IMR-90 (cell line): Measurements from ENCODE around the gene CRIP1. TPM values are rescaled to one million over a fixed set of nuclear protein-coding genes. Genes with fewer than 3 reads are reported as not detected.
A peak's percentile ranks its signal among the peaks of the same experiment; 100 is the strongest.

Experiments used
- ATAC-seq: fragments of 200-7000 bp; cut with Tn5 transposase; 2 replicates; pipeline ENCODE4 v1.9.1; 2020; ENCODE audit warnings: low read depth, mild to moderate bottlenecking, moderate library complexity
- BruUV-seq: library from RNA; stranded (reverse); fragments of 400-500 nt; replicated peaks from 2 replicates; lab custom pipeline; 2021; lab: Mats Ljungman, UMichigan
- CTCF ChIA-PET: fragments of 300-600 bp; formaldehyde crosslinking; extraction: SDS; loops from one replicate; lab custom pipeline; 2021; ENCODE audit warnings: antibody characterized with exemption; lab: Yijun Ruan, JAX
- POLR2A ChIA-PET: fragments of 300-600 bp; sonication (Branson Sonifier 250); formaldehyde crosslinking; loops from one replicate; lab custom pipeline; 2022; ENCODE audit warnings: antibody characterized with exemption; ENCODE audit not compliant: unreplicated experiment; lab: Charles Lee
- DNase-seq: peaks from one replicate; pipeline ENCODE4 v3.0.0; 2013
- H2AFZ ChIP-seq: replicated peaks from 2 replicates; pipeline ENCODE3; 2013; ENCODE audit warnings: low read length, mild to moderate bottlenecking; ENCODE audit not compliant: poor library complexity
- H2AK5ac ChIP-seq: 2 replicates; pipeline ENCODE4 v1.6.1; 2013; ENCODE audit warnings: low read depth, low read length, inconsistent platforms
- H2AK9ac ChIP-seq: replicated peaks from 2 replicates; pipeline ENCODE3; 2013; ENCODE audit warnings: mild to moderate bottlenecking, low read depth, low read length, moderate library complexity; ENCODE audit not compliant: poor library complexity
- H2BK120ac ChIP-seq: 2 replicates; pipeline ENCODE4 v1.6.1; 2013; ENCODE audit warnings: low read depth, low read length, inconsistent platforms
- H2BK15ac ChIP-seq: 3 replicates; pipeline ENCODE4 v1.6.1; 2013; ENCODE audit warnings: low read depth, low read length, inconsistent platforms
- H2BK20ac ChIP-seq: 2 replicates; pipeline ENCODE4 v1.6.1; 2013; ENCODE audit warnings: low read depth, mild to moderate bottlenecking, inconsistent platforms, low read length, moderate library complexity
- H2BK5ac ChIP-seq: 2 replicates; pipeline ENCODE4 v1.6.1; 2013; ENCODE audit warnings: mild to moderate bottlenecking, low read depth, low read length, inconsistent platforms; ENCODE audit not compliant: poor library complexity, severe bottlenecking
- H3K14ac ChIP-seq: replicated peaks from 2 replicates; pipeline ENCODE4 v1.6.1; 2013; ENCODE audit warnings: low read depth, low read length, inconsistent platforms
- H3K18ac ChIP-seq: 2 replicates; pipeline ENCODE4 v1.6.1; 2013; ENCODE audit warnings: low read depth, low read length, control low read depth
- H3K23ac ChIP-seq: 2 replicates; pipeline ENCODE4 v1.6.1; 2013; ENCODE audit warnings: low read depth, low read length, inconsistent platforms
- H3K27ac ChIP-seq: 2 replicates; pipeline ENCODE4 v1.5.1; 2013; ENCODE audit warnings: mild to moderate bottlenecking, control low read depth, low read length; ENCODE audit not compliant: insufficient read depth
- H3K27me3 ChIP-seq: 2 replicates; pipeline ENCODE4 v1.6.1; 2013; ENCODE audit warnings: low read length; ENCODE audit not compliant: control insufficient read depth, insufficient read depth
- H3K36me3 ChIP-seq: 2 replicates; pipeline ENCODE4 v1.6.1; 2013; ENCODE audit warnings: low read length, mixed read lengths; ENCODE audit not compliant: control insufficient read depth, insufficient read depth
- H3K4ac ChIP-seq: 2 replicates; pipeline ENCODE4 v1.6.1; 2013; ENCODE audit warnings: low read depth, low read length, inconsistent platforms
- H3K4me1 ChIP-seq: 2 replicates; pipeline ENCODE4 v1.6.1; 2013; ENCODE audit warnings: low read length, mixed read lengths; ENCODE audit not compliant: control insufficient read depth, insufficient read depth
- H3K4me2 ChIP-seq: 2 replicates; pipeline ENCODE4 v1.6.1; 2013; ENCODE audit warnings: low read depth, mild to moderate bottlenecking, control low read depth, low read length, moderate library complexity
- H3K4me3 ChIP-seq: 2 replicates; pipeline ENCODE4 v1.5.1; 2013; ENCODE audit warnings: low read depth, mild to moderate bottlenecking, control low read depth, low read length, moderate library complexity; ENCODE audit not compliant: insufficient read depth
- H3K56ac ChIP-seq: 2 replicates; pipeline ENCODE4 v1.6.1; 2013; ENCODE audit warnings: low read length, inconsistent platforms; ENCODE audit not compliant: insufficient read depth; ENCODE audit errors: extremely low read depth
- H3K79me1 ChIP-seq, 2 experiments: 2 replicates each; pipeline ENCODE4 v1.6.1; 2013; ENCODE audit warnings: low read length in 2 of 2, inconsistent platforms in 1 of 2, low read depth in 1 of 2
- H3K9ac ChIP-seq: 2 replicates; pipeline ENCODE4 v1.6.1; 2013; ENCODE audit warnings: low read depth, low read length, control low read depth
- H3K9me1 ChIP-seq: 2 replicates; pipeline ENCODE4 v1.6.1; 2013; ENCODE audit warnings: low read length, inconsistent platforms; ENCODE audit not compliant: insufficient read depth
- H3K9me3 ChIP-seq: 2 replicates; pipeline ENCODE4 v1.6.1; 2013; ENCODE audit warnings: low read length; ENCODE audit not compliant: control insufficient read depth, insufficient read depth
- H4K20me1 ChIP-seq: 2 replicates; pipeline ENCODE4 v1.6.1; 2013; ENCODE audit warnings: low read length, inconsistent platforms; ENCODE audit not compliant: insufficient read depth
- H4K5ac ChIP-seq: 2 replicates; pipeline ENCODE4 v1.6.1; 2013; ENCODE audit warnings: mild to moderate bottlenecking, low read depth, low read length, control low read depth
- H4K8ac ChIP-seq, 2 experiments: 2 replicates each; pipeline ENCODE4 v1.6.1; 2013; ENCODE audit warnings: low read depth in 2 of 2, low read length in 2 of 2, control low read depth in 1 of 2, inconsistent platforms in 1 of 2
- H4K91ac ChIP-seq: 2 replicates; pipeline ENCODE4 v1.6.1; 2013; ENCODE audit warnings: low read depth, low read length, inconsistent platforms; ENCODE audit not compliant: insufficient read depth
- BHLHE40 ChIP-seq: fragments of 150-350 bp; IDR thresholded peaks from 2 replicates; pipeline ENCODE4 v1.6.1; 2016; ENCODE audit warnings: mild to moderate bottlenecking, low read depth, low read length
- CEBPB ChIP-seq: IDR thresholded peaks from 2 replicates; pipeline ENCODE4 v1.6.1; 2012; ENCODE audit warnings: low read depth, low read length, improper control_type of control experiment
- CHD1 ChIP-seq: IDR thresholded peaks from 2 replicates; pipeline ENCODE4 v1.6.1; 2012; ENCODE audit warnings: low read depth, low read length, improper control_type of control experiment
- CTCF ChIP-seq: conservative IDR thresholded peaks from 2 replicates; pipeline ENCODE4 v1.5.1; 2012; ENCODE audit warnings: mild to moderate bottlenecking, low read depth, low read length, improper control_type of control experiment
- FOS ChIP-seq: fragments of 150-350 bp; IDR thresholded peaks from 2 replicates; pipeline ENCODE4 v1.6.1; 2016; ENCODE audit warnings: low read depth, low read length
- MAFK ChIP-seq: IDR thresholded peaks from 2 replicates; pipeline ENCODE4 v1.6.1; 2012; ENCODE audit warnings: low read depth, low read length, improper control_type of control experiment
- MAZ ChIP-seq: IDR thresholded peaks from 2 replicates; pipeline ENCODE4 v1.6.1; 2012; ENCODE audit warnings: low read depth, mild to moderate bottlenecking, low read length, improper control_type of control experiment, moderate library complexity, borderline replicate concordance
- MXI1 ChIP-seq: IDR thresholded peaks from 2 replicates; pipeline ENCODE4 v1.6.1; 2012; ENCODE audit warnings: low read depth, mild to moderate bottlenecking, low read length, moderate library complexity, borderline replicate concordance
- NFE2L2 ChIP-seq: fragments of 150-350 bp; IDR thresholded peaks from 2 replicates; pipeline ENCODE4 v1.6.1; 2016; ENCODE audit warnings: low read depth, mild to moderate bottlenecking, low read length
- RAD21 ChIP-seq: IDR thresholded peaks from 2 replicates; pipeline ENCODE4 v1.6.1; 2012; ENCODE audit warnings: low read length, improper control_type of control experiment
- RCOR1 ChIP-seq: IDR thresholded peaks from 2 replicates; pipeline ENCODE4 v1.6.1; 2012; ENCODE audit warnings: mild to moderate bottlenecking, low read length, improper control_type of control experiment; ENCODE audit not compliant: insufficient replicate concordance
- RFX5 ChIP-seq: IDR thresholded peaks from 2 replicates; pipeline ENCODE4 v1.8.0; 2012; ENCODE audit warnings: low read depth, mild to moderate bottlenecking, low read length, moderate library complexity
- USF2 ChIP-seq: fragments of 150-350 bp; IDR thresholded peaks from 2 replicates; pipeline ENCODE4 v1.6.1; 2017; ENCODE audit warnings: mild to moderate bottlenecking, antibody characterized with exemption, low read length, low read depth
- whole genome bisulfite sequencing, 2 experiments: methylation state at CpG; one replicate each; pipeline versions ENCODE4 v1.1.5 to v1.1.7; 2013; ENCODE audit warnings: missing lambda C conversion rate in 2 of 2; ENCODE audit not compliant: insufficient read length in 1 of 2; ENCODE audit errors: extremely low coverage in 2 of 2; 5-methylcytosine and 5-hydroxymethylcytosine counted together
- dilution Hi-C: fragments of 300-500 bp; cut with HindIII; formaldehyde crosslinking; loops from one replicate; pipeline ENCODE4 v1.14.3; 2018; ENCODE audit warnings: low sequenced_read_pairs; ENCODE audit not compliant: unreplicated experiment
- in situ Hi-C: fragments of 300-500 bp; cut with MboI; formaldehyde crosslinking; loops from 3 replicates; pipeline ENCODE4 v1.14.3; 2019; ENCODE audit warnings: low sequenced_read_pairs, inconsistent platforms, mixed read lengths
- intact Hi-C: fragments of 100-400 bp; cut with micrococcal nuclease; formaldehyde crosslinking; loops from 2 replicates; pipeline ENCODE4 v1.10.0; 2022
- polyA plus RNA-seq, 3 experiments: library from polyadenylated mRNA; depleted of rRNA; stranded (reverse); fragments of >200 nt; gene quantifications; 2 replicates each; pipeline ENCODE4 v1.2.3, GENCODE V29; 2012; ENCODE audit warnings: low replicate concordance in 1 of 3
- total RNA-seq: library from RNA; depleted of rRNA; stranded (reverse); fragments of >200 nt; gene quantifications from 2 replicates; pipeline ENCODE4 v1.2.3, GENCODE V29; 2012

Gene CRIP1
- total and polyA plus RNA-seq, 2 of the 4 experiments (the other 2 are of a cell fraction) = 0.21 TPM; not detected in 1

- TF ChIP-seq CTCF = peak; percentile 84
Observed at GRCh38 chr14:105448706-105449111, 38.0 kb upstream of the CRIP1 start (continued).

- H2AFZ ChIP-seq = no peak overlapping the region
- H3K4ac ChIP-seq = no peak overlapping the region
- H3K27me3 ChIP-seq = no peaks in the 10 kb centered on the region
- no TSS peak for BruUV-seq
- H4K5ac ChIP-seq = no peak overlapping the region
- no peak overlapping the region for H3K4me3 ChIP-seq
- peaks cover 26% of the 10 kb centered on the region for H4K20me1 ChIP-seq
- dilution Hi-C loops = no loop called here
- DNase-seq (no peak), ATAC-seq (no peak)
- no peaks in the 10 kb centered on the region for H3K9me3 ChIP-seq
- in situ Hi-C loops = no loop called here
- H4K8ac ChIP-seq = no peak overlapping the region
- no peaks in the 10 kb centered on the region for H3K4me1 ChIP-seq
- no peak overlapping the region for H2AK9ac ChIP-seq
- no peak overlapping the region for H2BK20ac ChIP-seq
- peaks cover 44% of the 10 kb centered on the region for H3K36me3 ChIP-seq
- no peak overlapping the region for H3K14ac ChIP-seq
- CTCF ChIA-PET = no interaction called here
- H3K56ac ChIP-seq = no peak overlapping the region
- no peak overlapping the region for H3K9ac ChIP-seq
- no peak overlapping the region for H3K23ac ChIP-seq
- H2BK15ac ChIP-seq = no peak overlapping the region
- H2AK5ac ChIP-seq = no peak overlapping the region
- H2BK120ac ChIP-seq = no peak overlapping the region
- no peak overlapping the region for H3K4me2 ChIP-seq
- intact Hi-C loops = no loop called here
- H3K18ac ChIP-seq = no peak overlapping the region
- H3K79me1 ChIP-seq = peaks cover 5 to 35% of the 10 kb centered on the region in 2 experiments; a peak in 2 of 4 replicates
- no peak overlapping the region for H2BK5ac ChIP-seq
- WGBS, 2 experiments = 93% methylated on average over 18 of the region's 47 CpGs; no CpG with 5 or more reads in 1 of the 2 experiments
- POLR2A ChIA-PET = no interaction called here
- H4K91ac ChIP-seq = no peak overlapping the region
- no peaks in the 10 kb centered on the region for H3K9me1 ChIP-seq
- H3K27ac ChIP-seq = no peak overlapping the region
- TF ChIP-seq MAFK (no peak), BHLHE40 (no peak), MAZ (no peak), USF2 (no peak), RCOR1 (no peak), FOS (no peak), MXI1 (no peak), CHD1 (no peak), CEBPB (no peak), NFE2L2 (no peak), RAD21 (no peak), RFX5 (no peak)
Observed at GRCh38 chr14:105449276-105450122, 37.2 kb upstream of the CRIP1 start.
